GM15510 (cell line): Measurements from ENCODE around the gene ATP1B1.

Experiments used
- POLR2A ChIP-seq: IDR thresholded peaks from 3 replicates; pipeline ENCODE4 v1.6.1; 2011; ENCODE audit warnings: borderline replicate concordance; ENCODE audit not compliant: insufficient read length; ENCODE audit errors: extremely low read depth

The ATP1B1 gene

GRCh38 chr1:169086603-169087455 lies 19.7 kb upstream of the ATP1B1 start:
- TF ChIP-seq POLR2A: no peak

- no peak for TF ChIP-seq POLR2A
These were observed 18.6 kb upstream of the ATP1B1 start for GRCh38 chr1:169087876-169088275.

GRCh38 chr1:169089776-169090175 lies 16.7 kb upstream of the ATP1B1 start:
- no peak for TF ChIP-seq POLR2A

- no peak for TF ChIP-seq POLR2A
These were observed 16.1 kb upstream of the ATP1B1 start for GRCh38 chr1:169090308-169090899.

GRCh38 chr1:169090900-169091311 lies 15.6 kb upstream of the ATP1B1 start:
- TF ChIP-seq POLR2A: no peak

GRCh38 chr1:169091480-169091941 lies 15.0 kb upstream of the ATP1B1 start:
- no peak for TF ChIP-seq POLR2A

- no peak for TF ChIP-seq POLR2A
These were observed 14.1 kb upstream of the ATP1B1 start for GRCh38 chr1:169092399-169092798.

- TF ChIP-seq POLR2A: no peak
These were observed 11.5 kb upstream of the ATP1B1 start for GRCh38 chr1:169094897-169095569.

GRCh38 chr1:169098380-169098779 lies 8.1 kb upstream of the ATP1B1 start:
- TF ChIP-seq POLR2A: no peak

GRCh38 chr1:169099561-169099960 lies 6.9 kb upstream of the ATP1B1 start:
- no peak for TF ChIP-seq POLR2A

GRCh38 chr1:169100208-169100607 lies 6.3 kb upstream of the ATP1B1 start:
- no peak for TF ChIP-seq POLR2A

- no peak for TF ChIP-seq POLR2A
These were observed 5.8 kb upstream of the ATP1B1 start for GRCh38 chr1:169100651-169101088.

GRCh38 chr1:169102567-169102966 lies 3.9 kb upstream of the ATP1B1 start:
- TF ChIP-seq POLR2A: no peak

- no peak for TF ChIP-seq POLR2A
These were observed 3.5 kb upstream of the ATP1B1 start for GRCh38 chr1:169103002-169103401.

GRCh38 chr1:169103480-169103893 lies 3.0 kb upstream of the ATP1B1 start:
- TF ChIP-seq POLR2A: no peak

- TF ChIP-seq POLR2A: no peak
These were observed 1.4 kb upstream of the ATP1B1 start for GRCh38 chr1:169105087-169105433.

- no peak for TF ChIP-seq POLR2A
These were observed 926 bp upstream of the ATP1B1 start for GRCh38 chr1:169105434-169106094.
